ENCODE measurements around the gene GFER. TPM values are rescaled to one million over a fixed set of nuclear protein-coding genes. Genes with fewer than 3 reads are reported as not detected.

The GFER gene
- total and polyA plus RNA-seq, 5 donors = 19.6 to 31.7 (median 22.4) TPM

Other genes starting within 250 kb of the GFER start
Only the 30 nearest of the 31 such genes appear.
- gene NME3, start 212.7 kb upstream of the GFER start, total RNA-seq = 10 to 100 TPM; 36.5 to 55.4 (median 47.4) TPM
- gene NME3, start 212.7 kb upstream of the GFER start, polyA plus RNA-seq = 75.2 TPM
- 10 to 100 TPM in 2 of 4 donors, 1 to 10 TPM in 2; 8.1 to 11.3 (median 9.8) TPM for gene EME2, start 211.4 kb upstream of the GFER start, total RNA-seq
- gene EME2, start 211.4 kb upstream of the GFER start, polyA plus RNA-seq = 6.3 TPM
- gene MRPS34, start 211.1 kb upstream of the GFER start, total RNA-seq = 10 to 100 TPM; 53.3 to 80.0 (median 69.1) TPM
- gene MRPS34, start 211.1 kb upstream of the GFER start, polyA plus RNA-seq = 91.4 TPM
- gene SPSB3, start 201.6 kb upstream of the GFER start, total RNA-seq = 10 to 100 TPM; 24.5 to 41.3 (median 34.1) TPM
- 51.8 TPM for gene SPSB3, start 201.6 kb upstream of the GFER start, polyA plus RNA-seq
- 10 to 100 TPM; 33.1 to 39.1 (median 35.9) TPM for gene NUBP2, start 201.2 kb upstream of the GFER start, total RNA-seq
- gene NUBP2, start 201.2 kb upstream of the GFER start, polyA plus RNA-seq = 45.3 TPM
- not detected for gene IGFALS, start 190.5 kb upstream of the GFER start, total RNA-seq
- gene IGFALS, start 190.5 kb upstream of the GFER start, polyA plus RNA-seq = 0.05 TPM
- 100 to 1,000 TPM; 123 to 155 (median 141) TPM for gene HAGH, start 157.4 kb upstream of the GFER start, total RNA-seq
- gene HAGH, start 157.4 kb upstream of the GFER start, polyA plus RNA-seq = 224 TPM
- gene FAHD1, start 157.0 kb upstream of the GFER start, total RNA-seq = 10 to 100 TPM; 18.8 to 26.5 (median 22.6) TPM
- 46.4 TPM for gene FAHD1, start 157.0 kb upstream of the GFER start, polyA plus RNA-seq
- not detected for gene MEIOB, start 112.0 kb upstream of the GFER start, total RNA-seq
- not detected for gene MEIOB, start 112.0 kb upstream of the GFER start, polyA plus RNA-seq
- not detected for gene HS3ST6, start 65.8 kb upstream of the GFER start, total RNA-seq
- not detected for gene HS3ST6, start 65.8 kb upstream of the GFER start, polyA plus RNA-seq
- gene MSRB1, start 41.0 kb upstream of the GFER start, total RNA-seq = 10 to 100 TPM; 18.0 to 34.0 (median 26.2) TPM
- 39.2 TPM for gene MSRB1, start 41.0 kb upstream of the GFER start, polyA plus RNA-seq
- 10 to 100 TPM; 21.1 to 47.2 (median 24.2) TPM for gene RPL3L, start 29.5 kb upstream of the GFER start, total RNA-seq
- 37.3 TPM for gene RPL3L, start 29.5 kb upstream of the GFER start, polyA plus RNA-seq
- gene NDUFB10, start 24.7 kb upstream of the GFER start, total RNA-seq = 100 to 1,000 TPM; 397 to 535 (median 467) TPM
- gene NDUFB10, start 24.7 kb upstream of the GFER start, polyA plus RNA-seq = 1,316 TPM
- gene RPS2, start 19.4 kb upstream of the GFER start, total RNA-seq = 1,000 to 10,000 TPM in 3 of 4 donors, 100 to 1,000 TPM in 1; 947 to 1,371 (median 1,063) TPM
- 1,244 TPM for gene RPS2, start 19.4 kb upstream of the GFER start, polyA plus RNA-seq
- gene RNF151, start 17.3 kb upstream of the GFER start, total RNA-seq = not detected
- gene RNF151, start 17.3 kb upstream of the GFER start, polyA plus RNA-seq = not detected
- 10 to 100 TPM; 19.0 to 22.8 (median 19.7) TPM for gene TBL3, start 12.1 kb upstream of the GFER start, total RNA-seq
- 39.6 TPM for gene TBL3, start 12.1 kb upstream of the GFER start, polyA plus RNA-seq
- not detected for gene NOXO1, start 2.7 kb upstream of the GFER start, total RNA-seq
- 0.29 TPM for gene NOXO1, start 2.7 kb upstream of the GFER start, polyA plus RNA-seq
- 1 to 10 TPM in 1 of 4 donors, under 1 TPM in 3; 0.57 to 1.0 (median 0.68) TPM for gene SYNGR3, start 5.8 kb downstream of the GFER start, total RNA-seq
- gene SYNGR3, start 5.8 kb downstream of the GFER start, polyA plus RNA-seq = 1.4 TPM
- gene ZNF598, start 25.6 kb downstream of the GFER start, total RNA-seq = 10 to 100 TPM; 16.8 to 20.5 (median 17.5) TPM
- 14.0 TPM for gene ZNF598, start 25.6 kb downstream of the GFER start, polyA plus RNA-seq
- not detected for gene NPW, start 35.6 kb downstream of the GFER start, total RNA-seq
- gene NPW, start 35.6 kb downstream of the GFER start, polyA plus RNA-seq = not detected
- 100 to 1,000 TPM; 131 to 257 (median 158) TPM for gene NHERF2, start 42.7 kb downstream of the GFER start, total RNA-seq
- 228 TPM for gene NHERF2, start 42.7 kb downstream of the GFER start, polyA plus RNA-seq
- gene NTHL1, start 63.6 kb downstream of the GFER start, total RNA-seq = 10 to 100 TPM in 3 of 4 donors, 1 to 10 TPM in 1; 4.3 to 14.0 (median 12.5) TPM
- 21.3 TPM for gene NTHL1, start 63.6 kb downstream of the GFER start, polyA plus RNA-seq
- gene TSC2, start 63.8 kb downstream of the GFER start, total RNA-seq = 10 to 100 TPM; 67.3 to 72.4 (median 69.4) TPM
- gene TSC2, start 63.8 kb downstream of the GFER start, polyA plus RNA-seq = 34.7 TPM
- 100 to 1,000 TPM in 2 of 4 donors, 10 to 100 TPM in 2; 95.9 to 111 (median 99.1) TPM for gene PKD1, start 151.7 kb downstream of the GFER start, total RNA-seq
- gene PKD1, start 151.7 kb downstream of the GFER start, polyA plus RNA-seq = 98.4 TPM
- gene RAB26, start 164.4 kb downstream of the GFER start, total RNA-seq = under 1 TPM in 3 of 4 donors, not detected in 1; 0.24 to 0.89 (median 0.88) TPM
- gene RAB26, start 164.4 kb downstream of the GFER start, polyA plus RNA-seq = 0.95 TPM
- gene TRAF7, start 171.6 kb downstream of the GFER start, total RNA-seq = 10 to 100 TPM; 26.1 to 39.2 (median 33.0) TPM
- 17.7 TPM for gene TRAF7, start 171.6 kb downstream of the GFER start, polyA plus RNA-seq
- 10 to 100 TPM in 3 of 4 donors, 1 to 10 TPM in 1; 9.3 to 26.5 (median 12.3) TPM for gene CASKIN1, start 212.4 kb downstream of the GFER start, total RNA-seq
- gene CASKIN1, start 212.4 kb downstream of the GFER start, polyA plus RNA-seq = 9.7 TPM
- 10 to 100 TPM; 24.2 to 29.3 (median 27.0) TPM for gene MLST8, start 221.3 kb downstream of the GFER start, total RNA-seq
- gene MLST8, start 221.3 kb downstream of the GFER start, polyA plus RNA-seq = 33.3 TPM
- 10 to 100 TPM in 1 of 4 donors, 1 to 10 TPM in 3; 6.8 to 11.0 (median 7.9) TPM for gene BRICD5, start 226.7 kb downstream of the GFER start, total RNA-seq
- gene BRICD5, start 226.7 kb downstream of the GFER start, polyA plus RNA-seq = 3.4 TPM
- gene PGP, start 230.6 kb downstream of the GFER start, total RNA-seq = 10 to 100 TPM; 20.2 to 24.8 (median 21.5) TPM
- 19.3 TPM for gene PGP, start 230.6 kb downstream of the GFER start, polyA plus RNA-seq

Data from right cardiac atrium (tissue), 5 donors.